Skin epidermis (tissue), 12 donors: ENCODE results near the gene OR6K3.
"Not testable (repeated sequence)": the region's sequence is repeated elsewhere in the genome, so short reads cannot be mapped to it uniquely, and the experiment has no call there.

Experiments
- H3K27ac ChIP-seq, 21 experiments: fragments of 200-600 bp; sonication (generic) in 11 of 21; one replicate each; pipeline ENCODE4 v1.5.0; 2020; ENCODE audit warnings: mild to moderate bottlenecking in 3 of 21, inconsistent platforms in 2 of 21, moderate library complexity in 2 of 21
- H3K4me3 ChIP-seq, 7 experiments: fragments of 200-600 bp; sonication (generic) in 2 of 7; one replicate each; pipeline ENCODE4 v1.5.0; 2020; ENCODE audit warnings: inconsistent platforms in 2 of 7, mild to moderate bottlenecking in 2 of 7, moderate library complexity in 1 of 7

The OR6K3 gene, protein sequence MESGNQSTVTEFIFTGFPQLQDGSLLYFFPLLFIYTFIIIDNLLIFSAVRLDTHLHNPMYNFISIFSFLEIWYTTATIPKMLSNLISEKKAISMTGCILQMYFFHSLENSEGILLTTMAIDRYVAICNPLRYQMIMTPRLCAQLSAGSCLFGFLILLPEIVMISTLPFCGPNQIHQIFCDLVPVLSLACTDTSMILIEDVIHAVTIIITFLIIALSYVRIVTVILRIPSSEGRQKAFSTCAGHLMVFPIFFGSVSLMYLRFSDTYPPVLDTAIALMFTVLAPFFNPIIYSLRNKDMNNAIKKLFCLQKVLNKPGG

GRCh38 chr1:158720620-158721019 lies at the start of gene OR6K3:
TSS of gene OR6K3 (minus strand) at chr1:158720720. CDS start at chr1:158718115, 2,605 bp downstream.
- no peak within 1 kb of the TSS for H3K27ac ChIP-seq
- H3K4me3 ChIP-seq, result no peak within 1 kb of the TSS

DNA sequence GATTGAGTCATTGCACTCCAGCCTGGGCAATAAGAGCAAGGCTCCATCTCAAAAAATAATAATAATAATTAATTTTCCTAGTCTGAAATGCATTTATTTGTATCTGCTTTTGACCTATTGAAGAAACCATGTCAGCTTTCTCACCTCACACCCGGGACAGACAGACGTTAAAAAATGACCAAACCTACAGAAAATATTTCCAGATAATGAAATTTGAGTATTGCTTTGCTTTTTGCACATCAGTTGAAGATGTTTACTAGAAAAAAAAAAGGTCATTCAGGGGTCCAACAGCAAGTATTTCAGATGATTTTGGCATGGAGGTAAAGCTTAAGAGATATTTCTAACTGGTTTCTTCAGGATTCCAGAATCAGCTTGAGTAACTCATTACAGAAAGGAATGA lies 33.9 kb upstream of the OR6K3 start, which contains the start of gene OR6K6:
Gene OR6K6, plus strand, starts transcription at position 301 of the 400 bp plus-strand sequence. CDS start 168 bp downstream, outside the sequence.
- Histone ChIP-seq H3K27ac (no peak within 1 kb of the TSS), H3K4me3 (no peak within 1 kb of the TSS)

GRCh38 chr1:158752155-158752712 lies 31.7 kb upstream of the OR6K3 start:
- Histone ChIP-seq H3K4me3 (no peak overlapping the region), H3K27ac (no peak overlapping the region)

GRCh38 chr1:158735848-158736247 lies 15.3 kb upstream of the OR6K3 start:
- no peak overlapping the region for H3K4me3 ChIP-seq
- no peak overlapping the region for H3K27ac ChIP-seq

DNA sequence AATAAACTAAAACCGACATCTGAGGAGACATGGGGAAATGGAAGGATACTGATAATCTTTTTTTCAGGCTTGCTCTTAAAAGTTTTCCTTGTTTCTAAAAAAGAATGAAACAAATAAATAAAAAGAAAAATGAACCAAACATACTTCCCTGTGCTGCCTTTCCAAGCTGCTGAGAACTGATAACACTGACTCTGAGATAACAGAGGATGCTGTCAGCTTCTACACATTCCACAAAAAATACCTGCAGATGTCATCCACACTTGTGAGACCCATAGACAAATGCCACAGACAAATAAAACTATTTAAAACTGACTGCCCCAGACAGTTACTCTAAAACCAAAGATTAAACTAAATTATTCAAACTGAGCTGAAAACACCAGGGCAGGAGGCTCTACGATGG lies 12.0 kb upstream of the OR6K3 start:
- Histone ChIP-seq H3K27ac (no peak overlapping the region), H3K4me3 (no peak overlapping the region)

GRCh38 chr1:158731707-158732106 lies 11.2 kb upstream of the OR6K3 start:
- H3K27ac ChIP-seq, result no peak overlapping the region
- no peak overlapping the region for H3K4me3 ChIP-seq

DNA sequence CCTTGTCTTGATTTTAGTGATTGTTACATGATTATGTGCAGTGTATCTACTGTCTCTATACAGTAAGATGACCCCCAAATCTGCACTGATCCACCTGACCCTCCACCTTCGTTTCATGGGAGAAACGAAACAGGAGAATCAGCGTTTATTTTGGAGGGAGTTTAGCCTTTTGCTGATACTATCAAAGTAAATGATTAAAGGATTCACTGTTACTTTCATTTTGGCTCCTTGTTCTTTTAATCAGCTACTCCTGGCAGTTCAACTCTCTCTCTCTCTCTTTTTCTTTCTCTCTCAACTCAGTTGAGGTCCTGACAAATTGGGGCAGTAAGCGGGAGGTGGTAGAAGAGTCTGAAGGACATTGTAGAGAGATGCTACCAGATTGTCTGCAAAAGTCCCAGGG lies 9.9 kb upstream of the OR6K3 start:
- Histone ChIP-seq H3K4me3 (no peak overlapping the region), H3K27ac (no peak overlapping the region)

GRCh38 chr1:158728510-158729225 lies 8.1 kb upstream of the OR6K3 start:
- H3K4me3 ChIP-seq, result no peak overlapping the region

GRCh38 chr1:158724442-158724841 lies 3.9 kb upstream of the OR6K3 start:
- Histone ChIP-seq H3K27ac (no peak overlapping the region), H3K4me3 (no peak overlapping the region)

More at GRCh38 chr1:158728510-158729225, 8.1 kb upstream of the OR6K3 start:
- no peak overlapping the region for H3K27ac ChIP-seq

GRCh38 chr1:158719664-158720063 lies 856 bp downstream of the OR6K3 start:
- H3K27ac ChIP-seq, result no peak overlapping the region
- no peak overlapping the region for H3K4me3 ChIP-seq

- H3K4me3 ChIP-seq, result no peak overlapping the region
- H3K27ac ChIP-seq, result no peak overlapping the region
Measured at GRCh38 chr1:158717344-158717743, 3.2 kb downstream of the OR6K3 start.

DNA sequence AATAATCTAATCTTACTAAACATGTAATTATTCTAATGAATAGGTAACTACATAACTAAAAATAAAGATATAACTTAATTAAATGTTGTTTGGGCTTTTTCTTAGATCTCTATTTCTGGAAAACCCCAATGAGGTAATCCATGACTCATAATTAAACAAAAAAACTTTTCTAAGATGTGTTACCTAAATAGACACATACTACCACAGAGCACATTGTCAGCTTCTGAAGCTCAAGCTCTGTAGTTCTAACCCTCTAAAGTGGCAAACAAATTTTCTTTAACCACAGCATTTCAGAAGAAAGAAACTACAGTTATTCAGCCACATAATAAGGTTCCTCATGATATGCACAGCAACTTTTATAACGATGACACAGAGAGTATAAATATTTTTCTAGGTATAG lies 4.2 kb downstream of the OR6K3 start:
- H3K4me3 ChIP-seq, result no peak overlapping the region
- no peak overlapping the region for H3K27ac ChIP-seq

GRCh38 chr1:158714754-158715153 lies 5.8 kb downstream of the OR6K3 start:
- H3K4me3 ChIP-seq, result no peak overlapping the region

GRCh38 chr1:158711098-158711497 lies 9.4 kb downstream of the OR6K3 start:
- no peak overlapping the region for H3K4me3 ChIP-seq
- H3K27ac ChIP-seq, result no peak overlapping the region

More at GRCh38 chr1:158714754-158715153, 5.8 kb downstream of the OR6K3 start:
- no peak overlapping the region for H3K27ac ChIP-seq

DNA sequence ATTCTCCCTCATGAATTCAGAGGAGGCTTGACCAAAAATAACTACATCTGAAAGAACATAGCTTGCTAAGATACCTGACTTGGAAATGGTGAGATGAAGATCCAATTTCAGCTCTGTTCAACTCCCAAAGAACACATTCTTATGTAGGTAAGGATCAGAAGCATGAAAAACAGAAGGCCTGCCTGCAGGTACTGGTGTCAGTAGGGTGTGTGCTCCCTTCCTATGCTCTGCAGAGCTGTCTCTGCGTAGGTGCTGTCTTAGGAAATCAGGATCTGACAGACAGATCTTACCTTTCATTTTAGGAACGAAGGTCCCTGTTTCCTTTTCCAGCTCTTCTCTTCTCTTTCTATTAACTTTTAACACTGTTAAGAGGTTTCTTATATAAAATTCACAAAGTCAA lies 14.4 kb downstream of the OR6K3 start:
- H3K4me3 ChIP-seq, result no peak overlapping the region

DNA sequence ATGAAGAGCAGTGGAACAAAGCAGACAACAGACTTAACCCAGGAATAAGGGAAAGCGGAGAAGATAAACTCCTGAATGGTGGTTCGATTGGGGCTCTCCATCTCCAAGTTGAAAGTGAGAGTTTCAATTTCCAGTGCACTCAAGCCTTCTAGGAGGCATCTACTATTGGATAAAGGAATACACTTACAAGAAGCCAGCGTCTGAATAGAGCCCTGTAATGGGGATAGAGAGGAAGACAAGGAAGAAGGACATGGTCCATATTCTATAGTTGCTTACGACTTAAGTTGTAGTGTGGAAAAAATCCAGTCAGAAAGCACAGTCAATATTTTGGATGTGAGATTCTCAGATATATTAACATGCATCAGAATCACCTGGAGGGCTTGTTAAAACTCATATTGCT lies 20.0 kb downstream of the OR6K3 start, which contains the start of gene OR6K2:
Gene OR6K2, minus strand, starts transcription at position 101 of the 400 bp plus-strand sequence. Its CDS starts 0 bp downstream, at position 101.
- Histone ChIP-seq H3K27ac (no peak within 1 kb of the TSS), H3K4me3 (no peak within 1 kb of the TSS)

More for the DNA sequence above, 14.4 kb downstream of the OR6K3 start:
- no peak overlapping the region for H3K27ac ChIP-seq

DNA sequence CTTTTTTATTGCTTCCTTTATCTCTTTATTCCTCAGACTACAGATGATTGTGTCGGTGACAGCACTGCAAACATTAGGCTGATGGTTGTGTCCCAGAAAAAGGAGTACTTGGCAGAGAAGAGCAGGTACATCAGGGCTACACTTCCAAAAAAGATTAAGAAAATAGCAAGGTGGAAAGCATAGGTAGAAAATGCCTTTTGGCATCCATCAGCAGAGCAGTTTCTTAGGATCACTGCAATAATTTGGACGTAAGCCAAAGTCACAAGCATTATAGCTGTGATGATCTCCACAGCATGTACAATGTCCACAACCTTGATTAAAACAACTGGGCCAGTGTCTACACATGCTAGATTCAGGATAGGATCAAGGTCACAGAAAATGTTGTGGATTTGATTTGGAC lies 25.9 kb downstream of the OR6K3 start:
- no peak overlapping the region for H3K27ac ChIP-seq
- H3K4me3 ChIP-seq, result no peak overlapping the region

DNA sequence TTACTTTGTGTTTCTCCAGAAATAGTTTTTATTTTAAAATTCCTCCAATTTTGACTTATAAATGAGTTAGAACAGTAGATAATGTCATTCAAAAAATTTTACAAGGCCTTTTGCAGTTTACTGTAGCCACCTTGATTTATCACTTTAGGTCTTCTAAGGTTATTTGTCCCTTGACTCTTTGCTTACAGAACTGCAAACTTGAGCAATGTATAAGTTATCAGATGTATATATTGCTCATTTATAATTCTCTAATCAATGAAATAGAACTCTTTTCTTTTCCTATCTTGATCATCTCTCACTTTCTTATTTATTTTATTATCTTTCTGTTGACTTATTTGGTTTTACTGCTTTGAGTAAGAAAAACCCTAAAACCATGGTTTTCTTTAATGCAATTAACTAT lies 28.2 kb downstream of the OR6K3 start:
- no peak overlapping the region for H3K27ac ChIP-seq
- H3K4me3 ChIP-seq, result no peak overlapping the region

- no peak overlapping the region for H3K27ac ChIP-seq
- no peak overlapping the region for H3K4me3 ChIP-seq
Measured at GRCh38 chr1:158691907-158692306, 28.6 kb downstream of the OR6K3 start.

DNA sequence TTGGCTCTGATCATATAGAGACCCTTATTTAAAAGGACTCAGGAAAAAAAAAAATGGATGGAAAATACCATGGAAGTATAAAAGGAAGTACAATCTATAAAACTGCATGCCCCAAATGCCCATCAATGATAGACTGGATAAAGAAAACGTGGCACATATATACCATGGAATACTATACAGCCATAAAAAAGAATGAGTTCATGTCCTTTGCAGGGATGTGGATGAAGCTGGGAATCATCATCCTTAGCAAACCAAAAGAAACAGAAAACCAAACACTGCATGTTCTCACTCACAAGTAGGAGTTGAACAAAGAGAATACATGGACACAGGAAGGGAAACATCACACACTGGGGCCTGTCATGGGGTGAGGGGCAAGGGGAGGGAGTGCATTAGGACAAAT lies 29.4 kb downstream of the OR6K3 start:
- H3K4me3 ChIP-seq, H3K27ac ChIP-seq: not testable (repeated sequence)

DNA sequence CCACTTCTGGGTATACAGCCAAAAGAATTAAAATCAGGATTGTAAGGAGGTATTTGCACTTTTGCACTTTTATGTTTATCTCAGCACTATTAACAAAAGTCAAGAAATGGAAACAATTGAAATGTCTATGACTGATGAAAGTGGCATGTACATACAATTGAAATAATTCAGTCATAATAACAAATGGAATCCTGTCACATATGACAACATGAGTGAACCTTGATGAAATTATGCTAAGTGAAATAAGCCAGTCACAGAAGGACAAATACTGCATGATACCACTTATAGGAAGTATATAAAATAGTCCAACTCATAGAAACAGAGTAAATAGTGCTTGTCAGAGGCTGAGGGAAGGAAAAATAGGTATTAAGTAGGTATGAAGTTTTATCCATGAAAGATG lies 30.6 kb downstream of the OR6K3 start:
- Histone ChIP-seq H3K4me3 (no peak overlapping the region), H3K27ac (no peak overlapping the region)
